ENCODE data around the gene RPS6KL1.

Gene RPS6KL1

DNA sequence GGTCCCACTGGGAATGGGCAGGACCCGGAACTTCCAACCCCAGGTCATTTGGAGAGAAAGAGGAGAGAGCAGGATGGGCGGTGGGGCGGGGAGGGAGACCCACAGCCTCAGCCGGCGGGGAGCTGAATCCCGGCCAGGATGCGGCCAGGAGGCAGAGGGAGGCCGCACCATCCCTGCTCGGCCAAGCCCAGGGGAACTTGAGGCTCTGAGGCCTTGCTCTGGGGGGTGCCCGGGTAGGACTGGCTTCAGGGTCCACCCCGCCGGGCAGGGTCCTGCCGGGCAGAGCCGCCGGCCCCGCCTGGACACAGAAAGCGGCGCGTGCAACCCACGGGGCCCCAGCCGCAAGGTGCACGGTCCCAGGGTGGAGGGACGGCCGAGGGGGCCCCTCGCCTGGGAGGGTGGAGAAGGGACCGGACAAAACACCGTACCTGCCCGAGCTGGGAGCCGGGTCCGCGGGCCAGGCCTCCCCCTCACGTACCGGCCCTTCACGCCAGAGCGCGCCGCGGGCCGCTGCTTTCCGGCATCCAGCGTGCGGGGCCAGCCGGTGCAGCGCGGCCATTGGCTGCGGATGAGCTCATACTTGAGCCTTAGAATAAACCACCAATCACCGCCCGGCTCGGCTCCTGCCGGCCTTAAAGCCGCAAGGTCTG lies at the start of gene RPS6KL1:
Gene RPS6KL1 (minus strand): TSS at position 509 of the 650 bp plus-strand sequence. CDS start 1,719 bp downstream, outside the sequence.
- no peak for DNase-seq

DNA sequence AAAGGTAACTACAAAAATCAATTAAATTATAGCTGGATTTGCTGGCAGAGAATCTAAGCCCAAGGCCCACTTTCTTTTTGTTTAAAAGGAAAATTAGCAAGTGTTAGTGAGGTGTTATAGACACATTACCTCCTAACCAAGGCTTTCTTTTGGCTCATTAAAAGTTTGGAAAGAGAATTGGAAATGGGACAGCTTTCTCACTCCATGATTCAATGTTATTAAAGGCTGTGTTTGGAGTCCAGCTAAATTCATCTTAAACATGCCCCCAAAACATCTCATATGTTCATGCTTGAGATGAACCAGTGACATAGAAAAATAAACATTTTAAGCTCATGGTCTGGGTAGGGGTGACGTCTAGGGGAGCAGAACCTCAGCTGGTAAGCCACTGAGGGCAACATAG lies 45.8 kb upstream of the RPS6KL1 start:
- DNase-seq: no peak

DNA sequence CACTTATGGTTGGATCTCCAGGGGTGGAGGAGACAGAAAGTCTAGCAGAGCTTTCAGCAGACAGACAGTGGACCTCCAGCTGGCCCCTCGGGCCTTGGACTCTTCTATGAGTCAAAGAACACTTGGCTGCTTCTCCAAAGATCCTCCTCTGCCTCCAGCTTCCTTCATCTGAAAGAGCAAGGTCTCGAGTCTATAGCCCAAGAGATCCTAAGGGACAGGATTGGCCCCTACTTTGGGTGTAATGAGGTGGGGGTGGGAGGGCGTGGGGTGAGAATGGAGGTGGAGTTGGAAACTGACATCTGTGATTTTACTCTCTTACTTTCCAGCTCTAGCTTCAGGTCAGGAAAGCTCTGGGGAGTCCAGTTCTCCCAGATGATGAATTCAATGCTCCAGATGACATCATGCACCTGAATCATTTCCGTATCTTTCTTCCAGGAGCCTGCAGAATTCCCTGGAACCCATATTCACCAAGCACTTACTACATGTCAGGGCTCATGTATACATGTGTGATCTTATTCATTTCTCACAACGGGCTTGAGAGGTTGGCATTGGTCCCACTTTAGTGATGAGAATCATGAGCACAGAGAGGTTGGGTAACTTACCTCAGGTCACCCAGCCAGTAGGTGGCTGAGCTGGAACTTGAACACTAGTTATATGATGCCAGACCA lies 42.6 kb upstream of the RPS6KL1 start:
- no peak for DNase-seq

- DNase-seq: no peak
Measured at GRCh38 chr14:74964787-74965485, 41.9 kb upstream of the RPS6KL1 start.

DNA sequence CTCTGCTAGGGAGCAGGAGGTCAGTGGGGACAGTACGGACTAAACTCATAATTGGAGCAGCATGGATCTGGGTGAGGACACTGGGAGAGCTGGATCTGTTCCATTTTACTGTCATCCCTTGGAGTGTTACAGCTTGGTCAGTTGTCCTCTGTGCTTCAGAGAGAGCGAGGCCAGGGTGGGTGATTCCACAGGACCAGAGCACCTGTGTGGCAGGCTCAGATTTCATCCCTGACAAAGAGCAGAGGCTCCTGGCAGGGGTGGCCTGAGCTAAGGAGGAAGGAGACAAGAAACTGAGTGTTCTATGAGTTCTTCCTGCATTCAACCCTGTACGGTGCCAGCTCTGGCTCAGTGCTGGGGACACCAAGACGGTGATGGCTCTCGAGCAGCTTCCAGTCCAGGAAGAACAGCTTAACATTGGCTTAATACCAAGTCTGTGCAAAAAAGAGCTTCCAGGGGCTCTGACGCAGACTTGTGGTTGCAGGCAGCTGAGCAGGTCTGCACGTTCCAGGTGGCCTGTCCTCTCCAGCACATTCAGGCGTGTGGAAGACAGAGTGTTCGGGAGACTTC lies 40.7 kb upstream of the RPS6KL1 start:
- no peak for DNase-seq

DNA sequence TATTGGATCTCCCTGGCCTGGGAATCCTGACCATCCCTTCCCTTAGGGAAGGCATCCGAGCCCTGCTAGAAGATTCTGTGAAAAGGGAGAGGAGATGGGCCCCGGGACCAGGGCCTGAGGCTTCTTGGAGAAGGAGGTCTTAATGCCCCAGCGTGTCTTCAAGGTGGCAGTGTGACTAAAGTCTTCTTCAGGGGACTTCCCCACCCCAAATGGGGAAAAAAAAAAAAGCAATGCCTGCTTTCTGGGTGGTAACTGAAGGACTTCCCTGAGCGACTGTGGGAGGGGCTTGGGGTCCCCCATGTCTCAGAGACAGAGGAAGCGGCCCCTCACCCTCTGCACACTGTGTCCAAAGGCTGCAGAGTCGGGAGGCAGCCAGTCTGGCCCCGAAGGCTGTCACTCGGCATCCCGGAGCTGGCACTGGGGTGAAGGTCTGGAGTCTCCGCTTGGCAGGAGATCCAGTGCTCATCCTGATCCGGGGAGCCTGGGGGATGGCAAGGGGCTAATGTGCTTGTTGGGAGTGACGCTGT lies 40.2 kb upstream of the RPS6KL1 start:
- no peak for DNase-seq

DNA sequence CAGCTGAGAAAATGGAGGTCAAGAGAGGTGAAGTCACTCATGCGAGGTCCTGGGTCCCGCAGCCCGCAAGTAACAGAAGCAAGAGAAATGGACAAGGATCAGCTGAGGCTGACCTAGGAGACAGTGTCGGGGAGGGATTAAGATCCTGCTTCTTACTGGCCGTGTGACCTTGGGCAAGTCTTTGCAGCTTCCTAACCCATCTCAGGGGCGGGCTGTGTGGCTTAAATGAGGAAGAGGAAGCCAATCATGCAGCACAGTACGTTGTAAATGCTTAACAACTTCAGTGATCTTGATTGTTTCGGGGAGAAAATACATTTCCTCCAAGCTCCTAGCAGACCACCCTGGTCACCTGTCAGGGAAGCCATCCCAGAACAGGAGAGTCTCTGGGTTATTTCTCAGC lies 39.4 kb upstream of the RPS6KL1 start:
- DNase-seq: no peak

DNA sequence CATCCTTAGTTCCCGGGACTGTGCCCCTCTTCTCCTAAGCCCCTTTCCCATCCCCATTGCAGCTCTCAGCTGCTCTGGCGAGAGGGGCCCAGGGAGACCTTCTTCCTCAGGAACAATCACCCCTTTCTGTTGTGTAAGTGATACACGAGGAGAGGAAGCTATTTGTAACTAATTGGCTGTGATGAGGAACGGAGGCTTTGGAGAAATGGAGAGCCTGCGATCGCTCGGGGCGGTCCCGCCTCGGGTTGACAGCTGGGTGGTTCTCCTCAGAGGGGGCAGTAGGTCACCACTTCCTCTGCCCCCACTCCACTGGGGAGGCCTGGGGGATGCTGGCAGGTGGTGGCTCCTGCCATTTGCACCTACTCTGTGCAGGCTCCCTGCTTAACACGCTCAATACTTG lies 39.0 kb upstream of the RPS6KL1 start:
- DNase-seq: no peak

DNA sequence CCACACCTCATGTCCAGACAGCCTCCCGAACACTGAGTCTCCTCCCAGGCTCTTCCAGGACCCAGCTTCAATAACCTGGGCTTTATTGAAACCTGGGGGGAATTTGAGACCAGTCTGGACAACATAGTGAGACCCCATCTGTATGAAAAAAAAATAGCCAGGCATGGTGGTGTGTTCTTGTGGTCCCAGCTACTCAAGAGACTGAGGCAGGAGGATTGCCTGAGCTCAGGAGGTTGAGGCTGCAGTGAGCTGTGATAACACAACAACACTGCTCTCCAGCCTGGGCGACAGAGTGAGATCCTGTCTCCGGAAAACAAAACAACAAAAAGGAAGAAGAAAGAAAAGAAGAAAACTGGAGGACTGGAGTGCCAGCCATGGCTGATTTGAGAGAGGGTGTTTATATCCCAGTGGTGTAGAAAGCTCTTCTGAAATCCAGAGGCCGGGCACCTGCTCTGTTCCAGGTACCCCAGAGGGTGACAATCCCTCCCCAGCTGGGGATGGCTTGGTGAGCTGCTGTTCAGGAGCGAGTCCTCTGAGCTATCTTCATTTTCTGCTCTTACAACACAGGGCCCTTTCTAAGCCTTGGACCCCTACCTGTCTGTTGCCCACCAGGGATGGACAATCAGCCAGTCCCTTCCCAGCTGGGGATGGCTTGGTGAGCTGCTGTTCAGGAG lies 38.3 kb upstream of the RPS6KL1 start:
- no peak for DNase-seq

GRCh38 chr14:74960736-74961135 lies 37.7 kb upstream of the RPS6KL1 start:
- no peak for DNase-seq

DNA sequence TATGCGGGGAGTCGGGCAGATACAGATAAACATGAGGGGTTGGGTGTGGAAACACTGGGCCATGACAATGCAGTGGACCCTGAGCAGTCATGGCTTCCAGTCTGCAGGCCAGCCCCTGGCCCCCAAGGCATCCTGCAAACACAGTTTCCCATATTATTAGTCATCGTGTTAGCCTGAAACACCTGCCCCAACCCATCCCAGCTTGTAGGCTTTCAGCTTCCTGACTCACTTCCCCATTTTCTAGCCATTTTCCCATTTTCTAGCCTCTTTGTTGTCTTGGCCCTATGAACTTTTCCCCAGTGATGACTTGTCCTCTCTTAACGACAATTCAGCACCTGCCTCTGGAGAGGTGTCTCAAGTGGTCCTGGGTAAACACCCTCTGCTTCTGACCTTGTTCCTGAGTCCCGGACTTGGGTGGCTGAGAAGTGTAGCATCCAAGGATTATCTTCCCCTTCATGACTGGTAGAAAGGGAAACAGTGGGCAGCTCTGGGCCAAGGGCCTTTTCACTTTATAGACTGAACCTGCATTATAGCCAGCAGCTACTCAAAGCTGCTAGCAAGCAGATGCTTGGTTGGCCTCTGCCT lies 36.6 kb upstream of the RPS6KL1 start:
- no peak for DNase-seq

GRCh38 chr14:74956280-74957072 lies 33.4 kb upstream of the RPS6KL1 start:
- DNase-seq: no peak

- DNase-seq: no peak
Measured at GRCh38 chr14:74956027-74956279, 32.9 kb upstream of the RPS6KL1 start.

DNA sequence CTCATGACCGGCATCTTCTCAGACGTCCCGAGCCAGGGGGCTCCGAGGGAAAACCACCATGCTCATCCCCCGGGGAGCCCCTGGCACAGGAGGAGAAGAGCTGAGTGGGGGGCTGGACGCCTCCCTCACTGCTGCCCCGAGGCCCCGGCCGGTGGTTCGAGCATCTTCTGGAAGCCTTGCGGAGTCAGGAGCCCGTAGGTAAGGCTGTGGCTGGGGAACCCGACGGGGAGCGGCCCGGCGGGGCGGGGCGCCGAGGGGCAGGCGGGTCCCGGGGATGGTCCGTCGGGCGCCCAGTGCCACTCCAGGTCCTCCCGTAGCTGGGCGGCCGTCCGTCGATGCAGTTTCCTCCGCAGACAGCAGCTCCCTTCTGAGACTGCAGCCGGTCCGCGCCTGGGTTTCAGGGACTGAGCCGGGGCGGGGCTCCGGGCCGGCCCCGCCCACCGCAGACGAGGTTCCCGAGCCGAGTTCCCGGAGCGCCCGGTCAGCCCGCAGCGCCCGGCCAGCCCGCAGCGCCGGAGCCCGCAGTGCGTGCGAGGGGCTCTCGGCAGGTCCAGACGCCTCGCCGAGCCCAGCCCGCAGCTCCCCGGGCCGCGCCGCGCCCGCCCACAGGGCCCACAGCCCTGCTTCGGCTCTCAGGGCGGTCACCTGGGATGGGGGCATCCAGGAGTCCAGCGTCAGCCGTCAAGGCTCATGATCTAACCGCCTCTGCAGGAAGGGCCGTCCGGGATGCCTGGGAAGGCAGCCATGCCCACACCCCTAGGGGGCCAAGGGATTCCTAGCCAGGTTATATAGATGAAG lies 32.4 kb upstream of the RPS6KL1 start, which contains the start of gene PGF:
Gene PGF (minus strand): TSS at position 369 of the 798 bp plus-strand sequence. CDS start 355 bp downstream, at position 14.
- DNase-seq: no peak

DNA sequence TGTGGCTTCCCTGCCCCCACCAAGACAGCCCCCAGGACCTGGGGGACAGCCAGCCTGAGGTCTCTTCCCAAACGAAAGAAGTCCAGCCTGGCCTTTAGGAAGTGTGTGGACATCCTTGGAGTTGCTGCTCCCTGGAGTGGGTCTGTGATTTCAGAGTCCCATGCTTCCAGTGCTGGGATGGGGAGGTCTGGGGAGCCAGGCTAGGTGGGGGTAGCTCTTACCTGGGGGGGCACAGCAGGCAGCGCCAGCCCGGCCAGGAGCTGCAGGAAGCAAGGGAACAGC lies 31.8 kb upstream of the RPS6KL1 start:
- no peak for DNase-seq

- DNase-seq: no peak
Measured at GRCh38 chr14:74954232-74954946, 31.3 kb upstream of the RPS6KL1 start.

DNA sequence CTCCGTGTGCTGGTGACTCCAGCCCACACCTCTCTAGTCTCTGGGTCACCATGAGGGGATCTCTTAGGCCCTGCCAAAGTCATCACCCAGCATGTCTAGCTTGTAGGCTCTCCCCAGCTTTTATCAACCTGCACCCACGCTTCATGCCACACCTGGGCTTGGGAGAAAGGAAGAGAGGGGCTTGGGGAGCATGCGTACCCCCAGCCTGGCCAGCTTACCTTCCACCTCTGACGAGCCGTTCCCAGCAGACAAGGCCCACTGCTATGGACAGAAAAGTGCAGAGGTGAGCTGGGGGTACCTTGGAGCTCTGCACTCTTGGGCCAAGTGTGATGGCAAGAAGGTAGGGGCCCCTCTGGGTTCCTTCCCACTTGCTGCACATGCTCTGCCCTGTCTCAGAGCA lies 30.6 kb upstream of the RPS6KL1 start:
- no peak for DNase-seq

DNA sequence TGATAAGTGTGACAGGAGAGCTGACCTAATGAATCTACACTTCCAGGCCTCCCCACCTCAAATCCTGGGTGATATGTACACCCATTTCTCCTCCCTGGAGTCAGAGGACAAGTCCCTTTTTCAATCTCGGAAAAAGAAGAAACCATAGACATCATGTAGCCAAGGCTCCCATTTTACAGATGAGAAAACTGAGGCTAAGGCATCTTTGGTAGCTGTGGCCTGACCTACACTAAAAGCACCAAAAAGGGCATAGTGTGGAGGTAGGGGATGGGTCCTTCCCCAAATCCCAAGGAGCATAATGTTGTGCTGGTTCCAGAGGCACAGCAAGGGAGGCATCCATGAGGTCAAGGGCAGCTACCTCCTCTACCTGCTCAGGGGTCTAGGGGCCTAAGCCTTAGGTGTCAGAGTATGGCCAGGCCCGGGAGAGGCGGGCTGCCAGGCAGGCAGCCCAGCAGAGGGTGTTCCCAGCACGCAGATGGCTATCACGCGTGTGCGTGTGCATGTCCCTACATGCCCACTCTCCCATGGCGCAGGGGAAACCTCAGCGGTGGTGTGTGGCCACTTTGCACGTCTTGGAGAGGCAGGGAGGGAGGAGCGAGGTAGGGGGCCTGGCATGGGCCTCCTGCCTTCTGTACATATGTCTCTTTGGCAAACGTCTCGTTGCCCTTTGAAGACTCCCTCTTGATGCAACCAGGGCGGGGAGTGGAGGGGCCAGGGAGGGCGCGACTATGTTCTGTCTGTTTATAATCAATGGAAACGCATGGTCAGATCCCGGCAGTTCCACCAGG lies 29.8 kb upstream of the RPS6KL1 start:
- no peak for DNase-seq

DNA sequence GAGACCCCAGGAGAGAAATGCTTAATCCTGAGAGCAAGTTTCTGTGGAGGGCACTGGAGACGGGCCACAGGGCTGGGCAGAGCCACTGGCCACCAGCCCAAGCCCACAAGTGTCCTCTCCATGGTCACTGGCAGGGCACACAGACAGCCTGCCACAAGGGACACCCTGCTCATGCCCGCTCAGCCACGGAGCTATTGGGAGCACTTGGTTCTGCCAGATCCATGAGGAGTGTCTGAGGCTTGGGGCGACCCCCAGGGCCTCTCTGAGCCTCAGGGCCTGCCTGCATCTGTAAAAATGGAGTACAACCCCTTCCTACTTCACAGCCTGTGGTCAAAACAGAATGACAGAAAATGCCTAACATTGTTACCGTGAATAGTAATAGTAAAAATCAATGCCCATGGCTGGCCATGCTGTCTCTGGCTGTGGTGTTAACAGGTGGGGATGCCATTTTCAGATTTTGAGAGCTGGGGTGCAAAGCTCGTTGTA lies 29.2 kb upstream of the RPS6KL1 start:
- no peak for DNase-seq
